G401 (cell line): ENCODE measurements around the gene C1QBP. TPM values are rescaled to one million over a fixed set of nuclear protein-coding genes. Genes with fewer than 3 reads are reported as not detected.

Experiments used
- DNase-seq: peaks from one replicate; pipeline ENCODE4 v3.0.0-alpha.2; 2015; ENCODE audit warnings: low spot score
- in situ Hi-C: cut with HindIII; loops from 2 replicates; pipeline ENCODE4 v1.10.0; 2016; ENCODE audit warnings: low sequenced_read_pairs, mixed read lengths
- total RNA-seq: library from RNA; depleted of rRNA; stranded (reverse); fragments of >200 nt; shearing (Covaris generic); gene quantifications from 2 replicates; pipeline ENCODE4 v1.2.3, GENCODE V29; 2014; rRNA removed

Gene C1QBP, protein sequence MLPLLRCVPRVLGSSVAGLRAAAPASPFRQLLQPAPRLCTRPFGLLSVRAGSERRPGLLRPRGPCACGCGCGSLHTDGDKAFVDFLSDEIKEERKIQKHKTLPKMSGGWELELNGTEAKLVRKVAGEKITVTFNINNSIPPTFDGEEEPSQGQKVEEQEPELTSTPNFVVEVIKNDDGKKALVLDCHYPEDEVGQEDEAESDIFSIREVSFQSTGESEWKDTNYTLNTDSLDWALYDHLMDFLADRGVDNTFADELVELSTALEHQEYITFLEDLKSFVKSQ
- 733 and 786 TPM in 2 replicates for total RNA-seq

DNA sequence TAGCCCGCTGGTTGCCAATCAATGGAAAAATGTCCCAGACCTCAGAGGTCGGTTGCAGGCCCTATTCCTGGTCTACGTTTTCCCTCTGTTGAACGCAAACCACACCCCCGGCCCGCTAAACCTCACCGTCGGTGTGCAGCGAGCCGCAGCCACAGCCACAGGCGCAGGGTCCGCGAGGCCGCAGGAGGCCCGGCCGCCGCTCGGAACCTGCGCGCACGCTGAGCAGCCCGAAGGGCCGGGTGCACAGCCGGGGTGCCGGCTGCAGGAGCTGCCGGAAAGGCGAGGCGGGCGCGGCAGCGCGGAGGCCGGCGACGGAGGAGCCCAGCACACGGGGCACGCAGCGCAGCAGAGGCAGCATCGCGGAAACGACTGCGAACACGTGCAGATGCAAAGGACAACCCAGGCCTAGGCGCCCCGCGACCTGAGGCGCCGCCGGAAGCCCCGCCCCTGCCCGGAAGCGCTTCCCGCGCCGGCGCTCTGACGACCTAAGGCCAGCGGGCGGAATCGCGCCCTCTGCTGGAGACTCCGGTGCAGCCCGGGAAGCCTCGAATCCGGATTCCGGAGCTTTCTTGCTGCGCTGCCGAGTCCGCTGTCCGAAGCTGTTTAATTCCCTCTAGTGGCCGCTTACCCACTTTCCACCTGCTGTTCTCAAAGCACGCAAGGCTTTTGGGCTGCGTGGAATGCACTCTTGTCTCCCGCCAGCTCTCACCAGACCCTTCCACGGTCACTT is at the start of gene C1QBP:
Gene C1QBP (minus strand): TSS at position 440 of the 730 bp plus-strand sequence. CDS start 82 bp downstream, at position 358.
- in situ Hi-C loops: no loop called here
- peak; percentile 88 for DNase-seq

DNA sequence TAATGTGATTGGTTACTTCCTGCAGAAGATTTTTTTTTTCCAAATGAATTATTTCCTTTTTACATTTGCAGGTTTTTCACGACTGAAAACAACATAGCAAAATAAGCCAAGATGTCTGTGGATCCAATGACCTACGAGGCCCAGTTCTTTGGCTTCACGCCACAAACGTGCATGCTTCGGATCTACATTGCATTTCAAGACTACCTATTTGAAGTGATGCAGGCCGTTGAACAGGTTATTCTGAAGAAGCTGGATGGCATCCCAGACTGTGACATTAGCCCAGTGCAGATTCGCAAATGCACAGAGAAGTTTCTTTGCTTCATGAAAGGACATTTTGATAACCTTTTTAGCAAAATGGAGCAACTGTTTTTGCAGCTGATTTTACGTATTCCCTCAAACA is 49.8 kb upstream of the C1QBP start:
- in situ Hi-C loops: no loop called here
- no peak for DNase-seq

DNA sequence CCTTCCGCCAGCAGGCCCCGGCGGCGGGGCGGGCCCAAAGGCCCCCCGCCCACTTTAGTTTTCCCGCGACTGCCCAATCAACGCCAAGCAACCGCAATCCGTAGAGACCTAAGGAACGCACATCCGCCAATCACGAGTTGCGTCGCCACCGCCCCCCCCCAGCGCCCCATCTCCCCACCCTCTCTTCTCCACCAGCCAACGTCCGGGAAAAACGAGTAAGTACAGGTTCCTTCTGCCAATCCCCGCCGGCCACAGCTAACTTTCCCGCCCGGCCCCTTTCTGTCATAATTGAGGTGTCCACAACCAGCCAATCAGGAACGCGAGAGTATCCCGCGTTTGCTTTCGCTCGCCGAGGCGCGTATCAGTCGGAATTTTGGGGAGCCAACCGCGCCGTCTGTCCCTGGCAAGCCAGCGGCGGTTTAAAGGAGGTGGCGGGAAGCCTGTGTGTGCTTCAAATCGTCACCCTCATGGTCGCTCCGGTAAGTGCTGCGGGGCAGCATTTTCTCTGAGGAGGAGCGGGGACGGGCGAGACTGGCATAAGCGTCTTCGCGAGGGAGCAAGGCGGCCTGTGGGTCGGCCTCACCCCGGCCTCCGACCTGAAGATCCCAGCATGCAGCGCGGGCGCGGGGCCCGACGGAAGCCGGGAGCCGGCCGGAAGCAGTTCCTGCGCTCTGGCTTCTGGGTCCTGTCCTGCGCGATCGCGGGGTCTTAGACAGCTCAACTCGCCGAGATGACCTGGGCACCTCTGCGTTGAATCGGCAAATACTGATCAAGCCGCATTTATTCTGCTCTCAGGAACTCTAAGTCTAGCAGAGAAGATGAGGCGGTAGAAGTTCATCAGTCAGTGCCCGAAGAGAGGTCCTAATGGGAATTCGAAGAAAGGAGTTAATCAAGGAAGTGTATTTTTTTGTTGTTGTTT is 47.5 kb upstream of the C1QBP start, which contains the start of gene MIS12:
Gene MIS12 (plus strand): TSS at position 361 of the 919 bp plus-strand sequence. CDS start 2,297 bp downstream, outside the sequence.
- in situ Hi-C loops: no loop called here
- peak; percentile 100 for DNase-seq

DNA sequence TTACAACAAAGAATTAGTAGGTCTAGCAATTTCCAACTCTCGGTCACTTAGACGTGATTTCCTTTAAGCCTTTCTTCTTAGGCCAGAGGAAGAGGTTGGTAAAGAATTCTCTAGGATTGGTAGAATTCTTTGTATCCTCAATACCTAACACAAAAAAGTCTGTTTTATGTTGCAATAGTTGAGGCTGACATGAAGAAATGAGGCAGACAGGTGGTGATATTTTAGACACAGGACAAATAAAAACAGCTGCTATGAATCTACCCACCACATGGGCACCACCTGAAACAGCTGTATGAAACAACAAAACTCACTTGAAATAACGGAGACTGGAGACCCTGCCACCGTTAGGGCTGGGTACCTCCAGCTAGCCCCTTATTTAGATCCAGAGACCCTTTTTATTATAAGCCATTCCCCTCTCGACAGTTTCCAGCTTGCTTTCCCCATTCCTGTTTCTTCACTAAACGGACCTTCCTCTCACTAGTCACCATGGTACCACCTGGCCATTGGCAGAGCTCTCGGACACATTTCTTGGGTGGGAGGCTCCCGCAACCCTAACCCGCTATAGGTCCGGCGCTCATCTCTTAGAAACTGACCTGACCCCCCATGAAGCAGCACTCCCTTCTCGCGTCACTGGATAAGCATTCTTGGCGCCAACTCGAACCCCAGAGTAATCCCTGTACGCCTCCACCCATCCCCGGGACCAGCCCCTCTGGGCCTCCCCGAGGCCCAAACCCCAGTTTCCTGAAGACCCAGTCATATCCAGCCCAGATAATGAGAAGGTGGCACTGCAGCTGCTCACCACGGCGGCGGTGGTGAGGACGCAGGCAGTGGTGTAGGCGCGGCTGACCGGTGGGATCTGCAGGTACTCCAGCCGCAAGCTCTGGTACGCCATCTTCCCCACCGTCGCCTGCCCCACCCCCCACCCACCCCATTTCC is 46.6 kb upstream of the C1QBP start, which contains the start of gene DERL2:
Gene DERL2 (minus strand): TSS at position 909 of the 936 bp plus-strand sequence. CDS start 17 bp downstream, at position 892.
- no peak for DNase-seq
- in situ Hi-C loops: no loop called here

DNA sequence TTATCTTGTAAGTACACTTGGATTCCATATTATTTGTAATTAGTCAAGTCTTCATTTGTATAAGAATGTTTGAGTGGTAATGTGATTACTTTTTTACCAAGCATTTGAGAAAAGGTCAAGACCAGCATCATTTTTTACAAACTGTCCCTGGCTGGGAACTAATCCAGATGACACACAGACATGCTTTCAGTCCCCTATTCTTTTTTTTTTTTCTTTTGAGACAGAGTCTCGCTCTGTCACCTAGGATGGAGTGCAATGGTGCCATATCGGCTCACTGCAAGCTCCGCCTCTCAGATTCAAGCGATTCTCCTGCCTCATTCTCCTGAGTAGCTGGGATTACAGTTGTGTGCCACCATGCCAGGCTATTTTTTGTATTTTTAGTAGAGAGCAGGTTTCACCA is 42.5 kb upstream of the C1QBP start:
- in situ Hi-C loops: no loop called here
- DNase-seq: no peak

DNA sequence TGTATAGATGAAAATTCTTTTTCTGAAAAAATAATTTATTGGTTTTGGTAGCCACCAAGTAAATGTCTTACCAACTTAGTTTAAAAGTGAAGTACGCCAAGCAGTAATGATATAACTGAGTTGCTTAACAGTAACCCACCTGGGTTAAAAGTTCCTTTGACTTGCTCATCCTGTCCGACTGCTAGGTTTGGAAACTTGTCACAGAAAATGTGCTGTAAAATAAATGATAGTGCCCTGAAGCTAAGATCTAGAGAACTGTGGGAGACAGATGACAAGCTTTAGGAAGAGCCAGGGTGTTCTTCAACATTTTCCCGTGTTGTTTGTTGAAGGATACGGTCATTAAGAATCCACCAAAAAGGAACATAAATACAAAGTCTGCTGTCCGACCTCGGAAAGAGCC is 42.0 kb upstream of the C1QBP start:
- in situ Hi-C loops: no loop called here
- DNase-seq: no peak

DNA sequence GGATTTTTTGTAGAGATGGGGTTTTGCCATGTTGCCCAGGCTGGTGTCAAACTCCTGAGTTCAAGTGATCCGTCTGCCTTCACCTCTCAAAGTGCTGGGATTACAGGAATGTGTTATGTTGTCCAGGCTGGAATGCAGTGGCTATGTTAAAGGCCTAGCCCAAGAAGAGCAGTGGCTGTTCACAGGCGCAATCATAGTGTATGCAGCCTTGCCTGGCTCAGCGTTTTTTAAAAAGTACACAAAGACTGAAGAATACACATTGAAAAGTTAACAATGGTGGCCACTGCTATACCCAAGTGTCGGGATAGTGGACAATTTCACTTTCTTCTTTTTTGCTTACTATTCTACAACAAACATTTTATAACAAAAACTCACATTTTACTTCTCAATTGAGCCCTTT is 40.0 kb upstream of the C1QBP start:
- in situ Hi-C loops: no loop called here
- DNase-seq: no peak

DNA sequence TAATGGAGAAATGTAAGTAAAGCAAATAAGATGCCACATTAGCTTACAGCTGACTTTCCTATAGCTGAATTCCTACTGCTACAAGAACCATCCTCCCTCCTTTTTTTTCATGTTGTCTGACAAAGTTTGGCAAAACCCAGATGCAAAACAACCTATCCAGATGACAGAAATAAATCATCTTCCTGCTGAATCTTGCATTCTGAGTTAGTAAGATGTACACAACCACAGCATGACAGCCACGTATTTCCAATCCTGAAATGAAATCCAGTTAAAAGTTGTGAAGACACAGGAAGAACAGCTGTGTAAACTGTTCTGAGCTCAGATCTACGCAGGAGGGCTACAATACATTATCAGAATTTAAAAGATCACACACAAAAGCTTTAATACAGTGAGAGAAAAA is 35.0 kb upstream of the C1QBP start:
- in situ Hi-C loops: no loop called here
- DNase-seq: no peak

DNA sequence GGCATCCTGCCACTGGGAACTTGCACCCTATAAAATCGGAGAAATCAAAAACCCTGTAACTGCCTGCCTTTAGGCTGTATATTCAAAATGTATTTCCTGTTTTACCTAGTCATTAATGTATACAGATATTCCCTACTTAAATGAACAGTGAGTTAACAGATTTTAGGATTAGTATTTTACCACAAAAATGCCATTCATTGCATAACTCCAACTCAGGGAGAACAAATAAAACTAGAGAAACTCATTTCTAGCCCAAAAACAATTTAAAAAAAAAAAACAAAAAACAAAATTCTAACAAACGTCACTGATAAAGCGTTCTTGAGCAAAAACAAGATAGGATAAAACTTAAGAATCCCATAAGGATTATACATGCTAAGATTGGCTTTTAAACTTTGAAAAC is 33.6 kb upstream of the C1QBP start:
- no peak for DNase-seq
- in situ Hi-C loops: no loop called here

DNA sequence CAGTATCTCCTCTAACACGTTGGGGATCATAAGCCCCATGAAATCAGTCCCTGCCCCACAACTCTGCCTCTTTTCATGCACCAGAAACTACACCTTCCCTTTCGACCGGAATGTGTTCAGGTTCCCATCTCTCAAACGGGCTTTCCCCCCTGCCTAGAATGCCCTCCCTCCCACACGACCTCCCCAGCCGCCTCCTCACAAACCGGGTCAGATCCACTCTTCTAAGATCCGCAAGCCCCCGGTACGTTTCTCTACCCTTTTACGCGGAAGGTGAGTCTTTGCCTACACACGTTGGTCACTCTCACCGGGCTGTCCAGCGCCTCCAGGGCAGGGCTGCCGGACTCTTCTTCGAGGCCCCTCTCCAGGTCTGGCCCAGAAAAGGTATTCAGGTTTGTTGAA is 29.1 kb upstream of the C1QBP start:
- DNase-seq: no peak
- in situ Hi-C loops: no loop called here

DNA sequence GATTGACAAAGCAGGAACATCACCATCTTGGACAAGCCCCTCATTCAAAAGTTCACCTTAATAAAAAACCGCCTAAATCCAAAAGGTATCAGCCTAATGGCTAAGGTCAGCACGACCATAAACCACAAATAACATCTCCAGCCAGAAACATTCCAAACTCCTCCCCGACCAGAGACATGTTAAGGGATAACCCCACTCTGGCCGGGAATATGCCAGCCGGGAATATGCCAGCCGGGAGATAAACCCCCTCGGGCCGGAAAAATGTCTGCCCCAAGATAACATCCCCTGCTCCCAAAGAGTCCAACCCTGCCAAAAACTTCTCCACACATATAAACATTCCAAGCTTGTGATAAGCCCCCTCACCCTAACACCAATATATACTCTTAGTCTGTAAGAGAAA is 28.5 kb upstream of the C1QBP start:
- no peak for DNase-seq
- in situ Hi-C loops: no loop called here

DNA sequence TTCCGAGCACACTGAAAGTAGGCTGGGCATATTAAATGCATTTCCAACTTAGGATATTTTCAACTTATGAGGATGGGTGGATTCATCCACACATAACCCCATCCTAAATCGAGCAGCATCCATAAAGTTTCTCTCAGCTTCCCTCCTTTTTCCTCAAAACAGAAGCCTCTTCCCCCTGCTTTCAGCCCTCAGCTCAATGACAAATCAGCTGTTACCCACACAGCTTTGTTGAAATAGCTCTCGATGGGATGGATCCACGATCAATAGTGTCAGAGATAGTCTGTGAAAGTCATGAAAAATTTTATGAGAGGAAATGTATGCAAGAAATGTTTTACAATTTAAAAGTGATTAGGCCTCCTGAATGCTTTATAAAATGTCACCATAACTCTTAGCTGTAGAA is 27.3 kb upstream of the C1QBP start:
- in situ Hi-C loops: no loop called here

DNA sequence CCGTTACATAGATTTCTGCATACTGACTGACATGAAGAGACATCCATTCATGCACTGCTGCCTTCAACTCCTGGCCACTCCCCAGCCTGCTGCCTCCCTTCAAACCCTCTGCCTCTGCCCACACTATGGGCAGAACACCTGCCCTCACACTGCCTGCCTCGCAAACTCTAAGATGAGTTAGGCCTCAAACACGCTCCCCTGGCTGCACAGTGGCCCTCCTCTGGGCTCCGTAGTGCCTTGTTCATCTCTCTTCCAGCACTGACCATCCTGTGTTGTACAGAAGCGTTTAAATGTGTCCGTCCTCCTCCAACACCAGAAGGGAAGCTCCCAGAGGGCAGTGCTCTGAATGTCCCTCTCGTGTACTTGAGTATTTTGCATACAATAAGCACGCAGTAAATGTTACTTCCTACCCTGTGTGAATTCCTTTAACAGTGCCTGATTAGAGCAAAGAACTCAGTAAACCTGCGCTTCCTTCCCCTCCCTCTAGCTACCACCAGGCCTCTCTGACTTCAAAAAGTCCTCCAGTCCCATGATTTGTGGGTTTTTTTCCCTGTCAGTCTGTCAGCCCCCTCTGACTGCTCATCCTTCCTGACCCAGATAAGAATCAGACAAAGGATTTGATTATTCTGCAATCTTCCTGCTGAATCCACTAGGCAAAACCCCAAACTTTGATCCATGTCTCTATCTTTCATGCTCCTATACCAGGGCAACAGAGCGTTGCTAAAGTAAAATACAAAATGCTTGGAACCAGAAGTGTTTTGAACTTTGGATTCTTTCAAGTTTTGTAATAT is 26.0 kb upstream of the C1QBP start:
- no peak for DNase-seq
- in situ Hi-C loops: no loop called here

More for the DNA sequence above, 27.3 kb upstream of the C1QBP start:
- DNase-seq: no peak

DNA sequence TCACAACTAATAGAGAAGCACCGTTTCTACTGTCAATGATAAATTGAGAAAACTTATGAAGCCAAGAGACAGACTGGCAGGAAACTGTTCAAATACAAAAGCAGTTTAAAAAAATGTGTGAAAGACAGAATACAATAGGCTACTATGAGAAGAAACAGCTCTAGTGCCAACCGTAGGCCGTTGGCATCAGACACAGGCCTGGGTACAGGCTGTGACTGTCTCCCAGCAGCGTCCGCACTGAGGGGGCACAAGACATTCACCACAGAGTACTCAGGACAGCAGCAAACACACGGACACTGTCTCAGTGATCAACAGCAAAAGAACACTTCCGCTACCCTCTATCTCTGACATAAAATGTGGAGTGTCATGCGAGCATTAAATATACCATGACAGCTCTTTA is 7.8 kb upstream of the C1QBP start:
- in situ Hi-C loops: no loop called here
- DNase-seq: peak; percentile 19

DNA sequence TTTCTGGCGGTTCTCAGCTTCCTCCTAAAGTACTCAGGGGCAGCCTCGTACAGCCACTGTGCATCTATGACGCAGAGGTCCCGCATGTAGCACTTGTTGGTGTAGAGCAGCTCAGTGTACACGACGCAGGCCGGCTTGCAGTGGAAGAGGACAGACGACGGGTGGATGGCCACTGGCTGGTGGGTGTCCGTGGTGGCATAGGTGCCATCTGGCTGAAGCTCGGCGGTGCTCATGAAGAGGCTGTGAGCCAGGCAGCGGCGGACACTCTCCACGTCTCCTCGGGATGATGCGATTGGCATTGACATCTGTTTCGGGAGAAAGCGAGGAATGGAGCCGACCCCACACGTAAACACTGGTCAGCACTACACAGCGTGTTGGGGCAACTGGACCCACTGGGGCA is 5.3 kb upstream of the C1QBP start:
- in situ Hi-C loops: no loop called here
- no peak for DNase-seq

DNA sequence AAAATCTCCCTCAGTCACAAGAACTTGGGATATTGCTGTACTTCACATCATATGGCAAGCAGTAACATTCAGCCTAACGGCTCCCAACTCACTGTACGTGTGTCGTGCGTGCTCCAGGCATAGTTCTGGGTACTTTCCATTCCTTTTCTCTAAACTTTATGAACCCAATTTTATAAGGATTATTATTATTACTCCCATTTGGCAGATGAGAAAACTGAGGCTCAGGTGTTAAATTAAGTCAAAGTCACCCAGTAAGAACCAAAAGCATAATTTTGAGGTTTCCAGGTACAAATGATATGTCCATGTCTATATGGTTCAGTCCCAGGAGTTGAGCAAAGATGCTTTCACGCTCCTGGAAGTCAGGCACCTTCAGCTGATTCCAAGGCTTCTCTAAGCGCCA is 4.8 kb upstream of the C1QBP start:
- DNase-seq: no peak
- in situ Hi-C loops: no loop called here

DNA sequence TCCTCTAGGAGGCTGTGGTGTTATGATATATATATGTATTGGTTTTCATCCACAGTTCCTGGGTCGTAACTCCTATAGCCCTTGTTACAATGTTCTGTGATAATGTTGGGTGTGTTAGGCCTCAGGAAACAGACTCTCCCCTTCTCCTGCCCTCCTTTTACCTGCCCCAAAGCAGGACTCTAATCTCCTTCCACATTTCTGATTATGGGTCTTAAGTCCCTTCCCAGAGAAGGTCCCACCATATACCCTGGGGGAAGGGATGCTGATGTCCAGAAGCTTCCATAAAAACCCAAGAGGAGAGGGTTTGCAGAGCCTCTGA is 450 bp upstream of the C1QBP start:
- DNase-seq: no peak
- in situ Hi-C loops: no loop called here

DNA sequence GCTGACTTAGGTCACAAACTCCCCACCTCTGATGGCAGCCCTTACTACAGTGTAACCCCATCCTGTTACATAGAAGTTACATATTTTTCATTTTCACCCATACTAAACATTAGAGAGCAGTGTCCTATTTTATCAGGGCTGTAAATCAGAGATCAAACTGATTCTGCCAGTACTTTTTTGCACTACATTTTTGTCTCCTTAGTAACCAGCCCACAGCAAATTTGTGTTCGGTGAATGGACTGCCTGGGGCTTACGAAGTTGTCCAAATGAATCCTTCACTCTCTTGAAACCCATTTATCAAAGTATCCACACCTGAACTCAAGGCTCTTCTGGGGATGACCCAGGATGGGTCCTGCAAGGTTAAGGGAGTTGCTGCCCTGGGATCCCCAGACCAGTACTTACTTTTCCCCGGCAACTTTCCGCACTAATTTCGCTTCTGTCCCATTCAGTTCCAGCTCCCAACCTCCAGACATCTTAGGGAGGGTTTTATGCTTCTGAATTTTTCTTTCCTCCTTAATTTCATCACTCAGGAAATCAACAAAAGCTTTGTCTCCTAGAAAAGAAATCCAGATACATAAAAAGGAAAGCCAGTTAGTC is 1.1 kb downstream of the C1QBP start:
- DNase-seq: no peak
- in situ Hi-C loops: no loop called here
